ENCODE measurements around the gene NTF4.
"Not testable (repeated sequence)": the region's sequence is repeated elsewhere in the genome, so short reads cannot be mapped to it uniquely, and the experiment has no call there.

Gene NTF4

DNA sequence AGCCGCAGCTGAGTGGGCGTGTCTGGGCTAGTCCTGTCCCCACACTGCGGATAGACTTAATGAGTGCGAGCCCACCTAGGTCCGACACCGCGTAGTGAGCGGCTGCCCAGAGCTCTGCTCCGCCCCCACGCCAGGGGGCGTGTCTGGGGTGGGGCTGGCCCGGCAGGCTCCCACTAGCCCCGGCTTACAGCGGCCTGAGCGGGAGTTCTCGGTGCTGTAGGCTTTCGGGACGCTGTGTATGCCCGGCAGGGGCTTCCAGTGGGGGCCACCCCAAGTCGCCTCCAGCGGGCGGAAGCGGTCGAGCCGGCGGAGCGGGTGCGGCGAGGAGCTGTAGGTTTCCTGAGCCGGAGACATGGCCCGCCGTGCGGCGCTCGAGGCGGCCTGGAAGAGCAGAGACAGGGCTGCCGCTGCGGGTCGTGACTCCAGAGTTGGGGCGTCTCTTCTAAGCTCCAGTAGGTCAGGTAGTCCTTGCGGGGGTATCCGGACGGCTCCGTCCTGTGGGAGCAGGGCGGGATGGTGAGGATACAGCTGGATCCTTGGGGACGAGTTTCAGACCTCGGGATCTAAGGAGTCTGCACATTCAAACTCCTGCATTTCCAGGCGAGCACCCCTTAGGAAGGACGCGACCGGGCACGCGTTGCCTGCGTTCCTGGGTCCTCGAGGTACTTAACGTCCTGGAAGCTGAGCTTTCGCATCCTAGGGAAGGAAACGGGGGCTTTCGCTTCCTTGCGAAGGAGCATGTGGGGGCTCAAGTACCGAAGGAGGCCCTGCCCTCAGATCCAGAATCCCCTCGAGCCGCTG lies 8.3 kb downstream of the NTF4 start:
- no peak for DNase-seq

DNA sequence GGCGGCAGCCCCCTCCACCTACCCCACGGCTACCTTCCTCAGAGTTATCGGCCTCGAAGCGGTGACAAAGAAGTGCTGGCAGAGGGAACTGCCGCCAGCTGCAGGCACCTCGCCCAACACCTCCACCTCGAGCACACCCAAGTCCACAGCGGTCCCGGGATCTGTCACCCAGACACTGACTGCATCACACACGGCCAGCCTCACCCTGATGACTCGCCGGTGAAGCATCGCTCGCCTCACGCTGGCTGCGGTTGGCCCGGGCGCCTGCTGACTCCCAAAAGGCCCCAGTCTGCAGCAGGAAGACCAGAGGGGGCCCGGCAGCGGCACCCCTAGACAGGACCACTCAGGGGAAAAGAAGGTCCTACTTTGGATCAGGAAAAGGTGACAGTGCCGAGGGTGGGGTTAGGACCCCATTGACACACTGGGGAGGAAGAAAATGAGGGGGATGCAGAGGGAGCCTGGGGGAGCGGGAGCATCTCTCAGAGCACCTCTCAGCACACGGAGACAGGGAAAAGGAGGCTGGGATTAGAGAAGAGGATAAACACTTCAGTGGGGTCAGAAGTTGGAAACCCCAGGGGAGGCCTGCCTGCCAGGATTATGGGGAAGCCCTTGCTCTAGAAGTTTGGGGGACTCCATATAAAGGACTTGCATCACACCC lies 14.1 kb downstream of the NTF4 start:
- not testable (repeated sequence) for DNase-seq

DNA sequence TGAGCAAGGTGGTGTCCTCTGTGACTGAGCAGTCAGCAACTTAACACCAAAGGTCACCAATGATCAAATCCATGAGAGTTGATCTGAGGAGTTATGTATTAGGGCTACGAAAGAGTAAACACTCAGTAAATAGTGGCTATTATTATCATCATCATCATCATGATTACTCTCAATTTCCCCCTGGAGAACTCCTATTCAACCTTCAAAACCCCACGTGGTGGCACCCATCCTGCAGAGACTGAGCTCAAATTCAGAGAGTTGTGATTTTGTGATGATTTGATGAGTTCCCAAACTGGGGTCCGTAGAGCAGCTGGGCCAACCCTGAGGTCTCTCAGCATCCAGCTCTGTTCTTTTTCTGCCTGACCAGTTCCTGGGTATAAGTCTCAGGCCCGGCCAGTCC lies 14.8 kb downstream of the NTF4 start:
- not testable (repeated sequence) for DNase-seq

DNA sequence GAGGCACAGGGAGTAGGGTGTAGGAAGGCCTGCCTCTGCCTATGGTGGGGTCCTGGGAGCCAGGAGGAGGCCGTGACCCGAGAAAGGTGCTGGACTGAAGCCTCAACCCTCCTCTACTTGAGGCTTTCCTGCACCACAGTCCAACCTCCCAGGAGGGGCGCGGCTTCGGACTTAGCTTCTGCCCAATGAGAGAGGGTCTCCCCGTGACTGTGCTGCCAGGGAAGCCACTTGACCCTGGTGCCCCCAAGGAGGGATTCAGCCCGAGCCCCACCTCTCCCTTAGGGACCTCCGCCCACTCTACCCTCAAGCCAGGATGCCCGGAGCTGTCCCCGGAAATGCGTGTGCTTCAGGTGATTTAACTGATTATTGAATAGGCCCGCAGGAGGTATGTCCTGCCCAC lies 15.6 kb downstream of the NTF4 start, which contains the start of gene CGB8:
TSS of gene CGB8 (minus strand) at position 101 of the 400 bp plus-strand sequence. CDS start 372 bp downstream, outside the sequence.
- DNase-seq: not testable (repeated sequence)

DNA sequence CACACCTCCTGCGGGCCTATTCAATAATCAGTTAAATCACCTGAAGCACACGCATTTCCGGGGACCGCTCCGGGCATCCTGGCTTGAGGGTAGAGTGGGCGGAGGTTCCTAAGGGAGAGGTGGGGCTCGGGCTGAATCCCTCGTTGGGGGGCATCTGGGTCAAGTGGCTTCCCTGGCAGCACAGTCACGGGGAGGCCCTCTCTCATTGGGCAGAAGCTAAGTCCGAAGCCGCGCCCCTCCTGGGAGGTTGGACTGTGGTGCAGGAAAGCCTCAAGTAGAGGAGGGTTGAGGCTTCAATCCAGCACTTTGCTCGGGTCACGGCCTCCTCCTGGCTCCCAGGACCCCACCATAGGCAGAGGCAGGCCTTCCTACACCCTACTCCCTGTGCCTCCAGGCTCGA lies 21.1 kb downstream of the NTF4 start, which contains the start of gene CGB5:
TSS of gene CGB5 (plus strand) at position 301 of the 400 bp plus-strand sequence. CDS start 362 bp downstream, outside the sequence.
- DNase-seq: not testable (repeated sequence)

DNA sequence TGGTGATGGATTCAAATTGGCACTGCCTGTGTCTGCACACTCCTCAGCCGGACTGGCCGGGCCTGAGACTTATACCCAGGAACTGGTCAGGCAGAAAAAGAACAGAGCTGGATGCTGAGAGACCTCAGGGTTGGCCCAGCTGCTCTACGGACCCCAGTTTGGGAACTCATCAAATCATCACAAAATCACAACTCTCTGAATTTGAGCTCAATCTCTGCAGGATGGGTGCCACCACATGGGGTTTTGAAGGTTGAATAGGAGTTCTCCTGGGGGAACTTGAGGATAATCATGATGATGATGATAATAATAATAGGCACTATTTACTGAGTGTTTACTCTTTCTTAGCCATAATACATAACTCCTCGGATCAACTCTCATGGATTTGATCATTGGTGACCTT lies 22.0 kb downstream of the NTF4 start:
- not testable (repeated sequence) for DNase-seq

DNA sequence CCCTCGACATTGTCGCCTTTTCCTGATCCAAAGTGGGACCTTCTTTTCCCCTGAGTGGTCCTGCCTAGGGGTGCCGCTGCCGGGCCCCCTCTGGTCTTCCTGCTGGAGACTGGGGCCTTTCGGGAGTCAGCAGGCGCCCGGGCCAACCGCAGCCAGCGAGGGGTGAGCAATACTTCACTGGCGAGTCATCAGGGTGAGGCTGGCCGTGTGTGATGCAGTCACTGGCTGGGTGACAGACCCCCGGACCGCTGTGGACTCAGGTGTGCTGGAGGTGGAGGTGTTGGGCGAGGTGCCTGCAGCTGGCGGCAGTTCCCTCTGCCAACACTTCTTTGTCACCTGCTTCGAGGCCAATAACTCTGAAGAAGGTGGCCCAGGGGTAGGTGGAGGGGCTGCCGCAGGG lies 22.4 kb downstream of the NTF4 start:
- DNase-seq: no peak

DNA sequence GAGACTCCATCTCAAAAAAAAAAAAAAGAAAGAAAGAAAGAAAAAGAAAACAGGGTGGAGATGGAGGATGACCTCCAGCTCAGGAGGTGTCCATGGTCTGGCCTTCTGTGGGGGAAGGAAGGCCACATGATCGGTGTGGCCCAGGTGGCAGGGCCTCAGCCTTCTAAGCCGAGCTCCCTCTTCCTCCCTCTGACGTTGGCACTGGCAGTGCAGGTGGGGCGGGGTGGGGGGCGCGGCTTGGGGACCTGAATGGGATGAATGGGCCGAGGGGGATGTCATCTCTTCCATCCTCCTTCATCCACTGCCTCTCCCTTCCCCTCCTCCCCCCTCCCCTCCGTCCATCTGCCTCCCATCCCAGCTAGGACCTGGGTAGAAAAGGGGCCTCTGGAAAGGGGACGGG lies 24.9 kb downstream of the NTF4 start:
- DNase-seq: not testable (repeated sequence)

DNA sequence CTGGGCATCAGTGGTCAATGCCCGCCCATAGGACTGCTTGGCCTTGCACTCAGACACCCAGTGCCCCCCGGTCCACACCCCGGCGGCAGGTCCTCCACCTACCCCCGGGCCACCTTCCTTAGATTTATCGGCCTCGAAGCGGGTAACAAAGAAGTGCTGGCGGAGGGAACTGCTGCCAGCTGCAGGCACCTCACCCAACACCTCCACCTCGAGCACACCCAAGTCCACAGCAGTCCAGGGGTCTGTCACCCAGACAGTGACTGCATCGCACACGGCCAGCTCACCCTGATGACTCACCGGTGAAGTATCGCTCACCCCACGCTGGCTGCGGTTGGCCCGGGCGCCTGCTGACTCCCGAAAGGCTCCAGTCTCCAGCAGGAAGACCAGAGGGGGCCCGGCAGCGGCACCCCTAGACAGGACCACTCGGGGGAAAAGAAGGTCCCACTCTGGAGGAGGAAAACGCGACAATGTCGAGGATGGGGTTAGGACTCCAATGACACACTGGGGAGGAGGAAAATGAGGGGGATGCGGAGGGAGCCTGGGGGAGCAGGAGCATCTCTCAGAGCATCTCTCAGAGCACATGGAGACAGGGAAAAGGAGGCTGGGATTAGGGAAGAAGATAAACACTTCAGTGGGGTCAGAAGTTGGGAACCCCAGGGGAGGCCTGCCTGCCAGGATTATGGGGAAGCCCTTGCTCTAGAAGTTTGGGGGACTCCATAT lies 25.9 kb downstream of the NTF4 start:
- not testable (repeated sequence) for DNase-seq

DNA sequence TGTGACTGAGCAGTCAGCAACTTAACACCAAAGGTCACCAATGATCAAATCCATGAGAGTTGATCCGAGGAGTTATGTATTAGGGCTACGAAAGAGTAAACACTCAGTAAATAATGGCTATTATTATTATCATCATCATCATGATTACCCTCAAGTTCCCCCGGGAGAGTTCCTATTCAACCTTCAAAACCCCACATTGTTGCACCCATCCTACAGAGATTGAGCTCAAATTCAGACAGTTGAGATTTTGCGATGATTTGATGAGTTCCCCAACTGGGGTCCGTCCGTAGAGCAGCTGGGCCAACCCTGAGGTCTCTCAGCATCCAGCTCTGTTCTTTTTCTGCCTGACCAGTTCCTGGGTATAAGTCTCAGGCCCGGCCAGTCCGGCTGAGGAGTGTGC lies 26.5 kb downstream of the NTF4 start:
- DNase-seq: not testable (repeated sequence)

DNA sequence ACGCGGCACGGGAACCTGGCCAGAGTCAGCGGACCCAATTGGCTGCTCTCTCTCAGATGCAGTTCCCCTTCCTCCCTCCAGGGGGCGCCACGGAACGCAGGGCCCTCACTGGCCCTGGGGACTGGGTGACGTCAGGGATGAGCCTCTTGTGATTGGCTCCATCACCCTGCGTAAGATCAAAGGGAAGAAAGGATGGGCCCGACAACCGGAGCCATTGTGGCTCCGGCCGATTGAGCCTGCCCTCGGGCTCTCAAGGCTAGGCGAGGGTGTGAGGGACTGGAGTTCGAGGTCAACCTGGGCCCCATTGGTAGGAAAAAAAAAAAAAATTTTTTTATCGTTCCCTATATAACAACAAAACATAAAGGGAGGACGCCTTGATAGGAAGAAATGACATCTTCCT lies 27.8 kb downstream of the NTF4 start, which contains the start of gene CGB1:
TSS of gene CGB1 (minus strand) at position 81 of the 400 bp plus-strand sequence. CDS start 184 bp downstream, outside the sequence.
- not testable (repeated sequence) for DNase-seq

DNA sequence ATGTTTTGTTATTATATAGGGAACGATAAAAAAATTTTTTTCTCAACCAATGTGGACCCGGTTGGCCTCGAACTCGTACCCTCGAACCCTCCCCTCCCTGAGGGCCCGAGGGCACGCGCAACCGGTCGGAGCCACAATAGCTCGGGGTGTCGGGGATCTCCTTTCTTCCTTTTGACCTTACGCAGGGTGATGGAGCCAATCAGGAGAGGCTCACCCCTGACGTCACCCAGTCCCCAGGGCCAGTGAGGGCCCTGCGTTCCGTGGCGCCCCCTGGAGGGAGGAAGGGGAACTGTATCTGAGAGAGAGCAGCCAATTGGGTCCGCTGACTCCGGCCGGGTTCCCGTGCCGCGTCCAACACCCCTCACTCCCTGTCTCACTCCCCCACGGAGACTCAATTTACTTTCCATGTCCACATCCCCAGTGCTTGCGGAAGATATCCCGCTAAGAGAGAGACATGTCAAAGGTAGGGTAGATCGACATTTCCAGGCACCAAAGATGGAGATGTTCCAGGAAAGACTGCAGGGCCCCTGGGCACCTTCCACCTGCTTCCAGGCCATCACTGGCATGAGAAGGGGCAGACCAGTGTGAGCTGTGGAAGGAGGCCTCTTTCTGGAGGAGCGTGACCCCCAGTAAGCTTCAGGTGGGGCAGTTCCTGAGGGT lies 32.8 kb downstream of the NTF4 start, which contains the start of gene CGB2:
TSS of gene CGB2 (plus strand) at position 249 of the 660 bp plus-strand sequence. CDS start at position 455, 206 bp downstream.
- DNase-seq: not testable (repeated sequence)

DNA sequence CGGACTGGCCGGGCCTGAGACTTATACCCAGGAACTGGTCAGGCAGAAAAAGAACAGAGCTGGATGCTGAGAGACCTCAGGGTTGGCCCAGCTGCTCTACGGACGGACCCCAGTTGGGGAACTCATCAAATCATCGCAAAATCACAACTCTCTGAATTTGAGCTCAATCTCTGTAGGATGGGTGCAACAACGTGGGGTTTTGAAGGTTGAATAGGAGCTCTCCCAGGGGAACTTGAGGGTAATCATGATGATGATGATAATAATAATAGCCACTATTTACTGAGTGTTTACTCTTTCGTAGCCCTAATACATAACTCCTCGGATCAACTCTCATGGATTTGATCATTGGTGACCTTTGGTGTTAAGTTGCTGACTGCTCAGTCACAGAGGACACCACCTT lies 34.3 kb downstream of the NTF4 start:
- DNase-seq: not testable (repeated sequence)

DNA sequence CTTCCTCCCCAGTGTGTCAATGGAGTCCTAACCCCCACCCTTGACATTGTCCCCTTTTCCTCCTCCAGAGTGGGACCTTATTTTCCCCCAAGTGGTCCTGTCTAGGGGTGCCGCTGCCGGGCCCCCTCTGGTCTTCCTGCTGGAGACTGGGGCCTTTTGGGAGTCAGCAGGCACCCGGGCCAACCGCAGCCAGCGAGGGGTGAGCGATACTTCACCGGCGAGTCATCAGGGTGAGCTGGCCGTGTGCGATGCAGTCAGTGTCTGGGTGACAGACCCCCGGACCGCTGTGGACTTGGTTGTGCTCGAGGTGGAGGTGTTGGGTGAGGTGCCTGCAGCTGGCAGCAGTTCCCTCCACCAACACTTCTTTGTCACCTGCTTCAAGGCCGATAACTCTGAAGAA lies 34.9 kb downstream of the NTF4 start:
- not testable (repeated sequence) for DNase-seq

DNA sequence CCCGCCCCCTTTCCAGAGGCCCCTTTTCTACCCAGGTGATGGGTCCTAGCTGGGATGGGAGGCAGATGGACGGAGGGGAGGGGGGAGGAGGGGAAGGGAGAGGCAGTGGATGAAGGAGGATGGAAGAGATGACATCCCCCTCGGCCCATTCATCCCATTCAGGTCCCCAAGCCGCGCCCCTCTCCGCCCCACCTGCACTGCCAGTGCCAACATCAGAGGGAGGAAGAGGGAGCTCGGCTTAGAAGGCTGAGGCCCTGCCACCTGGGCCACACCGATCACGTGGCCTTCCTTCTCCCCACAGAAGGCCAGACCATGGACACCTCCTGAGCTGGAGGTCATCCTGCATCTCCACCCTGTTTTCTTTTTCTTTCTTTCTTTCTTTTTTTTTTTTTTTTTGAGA lies 35.9 kb downstream of the NTF4 start:
- DNase-seq: not testable (repeated sequence)

DNA sequence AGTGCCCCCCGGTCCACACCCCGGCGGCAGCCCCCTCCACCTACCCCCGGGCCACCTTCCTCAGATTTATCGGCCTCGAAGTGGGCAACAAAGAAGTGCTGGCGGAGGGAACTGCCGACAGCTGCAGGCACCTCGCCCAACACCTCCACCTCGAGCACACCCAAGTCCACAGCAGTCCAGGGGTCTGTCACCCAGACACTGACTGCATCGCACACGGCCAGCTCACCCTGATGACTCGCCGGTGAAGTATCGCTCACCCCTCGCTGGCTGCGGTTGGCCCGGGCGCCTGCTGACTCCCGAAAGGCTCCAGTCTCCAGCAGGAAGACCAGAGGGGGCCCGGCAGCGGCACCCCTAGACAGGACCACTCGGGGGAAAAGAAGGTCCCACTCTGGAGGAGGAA lies 39.0 kb downstream of the NTF4 start:
- not testable (repeated sequence) for DNase-seq

DNA sequence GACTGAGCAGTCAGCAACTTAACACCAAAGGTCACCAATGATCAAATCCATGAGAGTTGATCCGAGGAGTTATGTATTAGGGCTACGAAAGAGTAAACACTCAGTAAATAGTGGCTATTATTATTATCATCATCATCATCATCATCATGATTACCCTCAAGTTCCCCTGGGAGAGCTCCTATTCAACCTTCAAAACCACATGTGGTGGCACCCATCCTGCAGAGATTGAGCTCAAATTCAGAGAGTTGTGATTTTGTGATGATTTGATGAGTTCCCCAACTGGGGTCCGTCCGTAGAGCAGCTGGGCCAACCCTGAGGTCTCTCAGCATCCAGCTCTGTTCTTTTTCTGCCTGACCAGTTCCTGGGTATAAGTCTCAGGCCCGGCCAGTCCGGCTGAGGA lies 39.5 kb downstream of the NTF4 start:
- not testable (repeated sequence) for DNase-seq

DNA sequence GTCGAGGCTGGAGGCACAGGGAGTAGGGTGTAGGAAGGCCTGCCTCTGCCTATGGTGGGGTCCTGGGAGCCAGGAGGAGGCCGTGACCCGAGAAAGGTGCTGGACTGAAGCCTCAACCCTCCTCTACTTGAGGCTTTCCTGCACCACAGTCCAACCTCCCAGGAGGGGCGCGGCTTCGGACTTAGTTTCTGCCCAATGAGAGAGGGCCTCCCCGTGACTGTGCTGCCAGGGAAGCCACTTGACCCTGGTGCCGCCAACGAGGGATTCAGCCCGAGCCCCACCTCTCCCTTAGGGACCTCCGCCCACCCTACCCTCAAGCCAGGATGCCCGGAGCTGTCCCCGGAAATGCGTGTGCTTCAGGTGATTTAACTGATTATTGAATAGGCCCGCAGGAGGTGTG lies 40.4 kb downstream of the NTF4 start, which contains the start of gene CGB3:
TSS of gene CGB3 (minus strand) at position 101 of the 400 bp plus-strand sequence. CDS start 362 bp downstream, outside the sequence.
- DNase-seq: not testable (repeated sequence)

DNA sequence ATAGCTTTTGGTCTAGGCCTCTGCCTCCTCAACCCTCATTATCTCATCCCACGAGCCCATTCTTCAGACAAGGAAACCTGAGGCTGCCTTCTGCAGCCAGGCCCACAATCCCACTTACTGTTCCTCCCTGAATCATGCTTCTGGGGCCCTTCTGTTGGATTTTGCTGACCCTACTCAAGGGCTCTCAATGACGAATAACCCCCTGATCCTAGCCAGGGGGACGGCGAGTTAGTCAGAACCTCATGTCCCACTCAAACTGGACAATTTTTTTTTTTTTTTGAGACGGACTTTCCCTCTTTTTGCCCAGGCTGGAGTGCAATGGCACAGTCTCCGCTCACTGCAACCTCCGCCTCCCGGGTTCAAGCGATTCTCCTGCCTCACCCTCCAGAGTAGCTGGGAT lies 42.5 kb downstream of the NTF4 start:
- no peak for DNase-seq

DNA sequence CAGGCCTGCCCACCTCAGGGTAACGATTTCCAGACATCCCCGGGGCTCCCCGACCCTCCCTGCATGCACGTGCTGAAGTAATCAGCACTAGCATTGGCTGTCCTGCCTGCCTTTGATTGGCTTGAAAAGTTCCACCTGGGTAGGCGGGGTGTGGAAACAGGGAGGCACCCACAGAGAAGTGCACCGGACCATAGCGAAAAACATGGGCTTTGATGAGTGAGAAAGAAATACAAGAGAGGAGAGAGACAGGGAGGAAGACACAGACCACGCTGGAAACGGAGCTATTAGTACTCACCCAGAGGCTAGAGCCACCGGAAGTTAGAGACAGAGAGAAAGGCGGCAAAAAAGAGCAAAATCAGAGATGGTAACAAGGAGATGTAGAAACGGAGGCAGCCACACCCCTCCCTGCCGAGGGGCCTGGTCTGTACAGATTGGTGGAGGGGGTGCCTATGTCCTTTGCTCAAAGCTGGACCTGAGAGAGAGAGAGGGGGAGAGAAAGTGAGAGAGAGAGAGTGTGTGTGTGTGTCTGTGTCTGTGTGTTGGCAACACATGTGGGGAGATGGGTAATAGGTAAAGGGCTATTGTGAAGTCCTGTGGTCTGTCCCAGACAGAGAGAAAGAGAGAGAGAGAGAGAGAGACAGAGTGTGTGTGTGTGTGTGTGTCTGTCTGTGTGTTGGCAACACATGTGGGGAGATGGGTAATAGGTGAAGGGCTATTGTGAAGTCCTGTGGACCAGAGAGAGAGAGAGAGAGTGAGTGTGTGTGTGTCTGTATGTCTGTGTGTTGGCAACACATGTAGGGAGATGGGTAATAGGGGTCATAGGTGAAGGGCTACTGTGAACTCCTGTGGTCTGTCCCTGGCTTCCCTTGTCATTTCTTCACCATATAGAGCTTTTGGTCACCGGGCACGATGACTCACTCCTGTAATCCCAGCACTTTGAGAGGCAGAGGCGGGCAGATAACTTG lies 43.4 kb downstream of the NTF4 start:
- no peak for DNase-seq

DNA sequence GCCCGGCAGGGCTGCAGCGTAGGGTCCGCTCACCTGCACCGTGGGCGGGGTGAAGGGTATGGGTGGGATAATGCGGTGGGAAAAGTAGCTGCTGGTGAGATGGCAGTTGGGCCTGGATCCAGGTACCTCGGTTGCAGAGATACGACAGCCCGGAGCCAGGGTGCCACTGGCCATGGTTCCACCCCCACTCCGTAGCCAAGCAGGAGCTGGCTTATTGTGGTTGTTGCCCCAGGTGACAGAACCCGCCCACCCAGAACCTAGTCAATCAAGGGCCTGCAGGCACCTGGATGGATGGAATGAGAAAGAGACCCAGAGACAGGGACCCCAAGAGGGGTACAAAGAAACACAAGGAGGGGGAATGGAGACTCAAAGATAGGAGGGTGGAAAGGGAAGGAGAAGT lies 44.3 kb downstream of the NTF4 start:
- no peak for DNase-seq
